Heart left ventricle (tissue), 16 donors: ENCODE data around the gene LPAR4. TPM values are rescaled to one million over a fixed set of nuclear protein-coding genes. Genes with fewer than 3 reads are reported as not detected.

Source experiments
- ATAC-seq, 4 donors: fragments of 200-7000 bp; cut with Tn5 transposase; one replicate each; pipeline ENCODE4 v1.9.1; 2020 to 2022; ENCODE audit warnings: moderate library complexity in 4 of 4, mild to moderate bottlenecking in 3 of 4, moderate number of reproducible peaks in 1 of 4
- DNase-seq, 5 donors: peaks; one replicate each; pipeline ENCODE4 v3.0.0-alpha.2; 2020
- H3K27ac ChIP-seq, 12 donors: fragments of 200-600 bp; sonication (generic) in 4 of 12; one replicate each; pipeline versions ENCODE4 v1.5.0 to v1.8.0; 2016 to 2022; ENCODE audit warnings: mild to moderate bottlenecking in 2 of 12
- H3K27me3 ChIP-seq, 9 donors: fragments of 200-600 bp; sonication (generic) in 2 of 9; one replicate each; pipeline versions ENCODE4 v1.5.1 to v1.8.0; 2016 to 2022; ENCODE audit warnings: mild to moderate bottlenecking in 3 of 9
- H3K36me3 ChIP-seq, 9 donors: fragments of 200-600 bp; sonication (generic) in 2 of 9; one replicate each; pipeline versions ENCODE4 v1.5.0 to v1.8.0; 2018 to 2022; ENCODE audit warnings: mild to moderate bottlenecking in 2 of 9
- H3K4me1 ChIP-seq, 12 donors: fragments of 200-600 bp; sonication (generic) in 4 of 12; one replicate each; pipeline versions ENCODE4 v1.5.0 to v1.8.0; 2016 to 2022; ENCODE audit warnings: mild to moderate bottlenecking in 3 of 12
- H3K4me3 ChIP-seq, 12 donors: fragments of 200-600 bp; sonication (generic) in 4 of 12; one replicate each; pipeline versions ENCODE4 v1.5.0 to v1.8.0; 2017 to 2022; ENCODE audit warnings: mild to moderate bottlenecking in 9 of 12, moderate library complexity in 4 of 12
- H3K9me3 ChIP-seq, 12 donors: fragments of 200-600 bp; sonication (generic) in 4 of 12; one replicate each; pipeline versions ENCODE4 v1.5.0 to v1.8.0; 2016 to 2022; ENCODE audit warnings: mild to moderate bottlenecking in 1 of 12
- CTCF ChIP-seq, 12 donors: fragments of 200-600 bp; sonication (generic) in 4 of 12; IDR thresholded peaks; one replicate each; pipeline versions ENCODE4 v1.5.0 to v1.8.0; 2018 to 2022; ENCODE audit warnings: antibody characterized with exemption in 12 of 12, mild to moderate bottlenecking in 5 of 12
- POLR2A ChIP-seq, 2 donors: fragments of 450-650 bp; IDR thresholded peaks; one replicate each; pipeline ENCODE4 v1.6.1; 2017; ENCODE audit warnings: antibody characterized with exemption in 2 of 2, mild to moderate bottlenecking in 2 of 2, moderate library complexity in 2 of 2
- WGBS, 4 donors: extraction: QIAGEN DNeasy Blood & Tissue Kit in 2 of 4; methylation state at CpG; one replicate each; pipeline versions ENCODE4 v1.1.5 to v1.1.7; 2013 to 2018; 5-methylcytosine and 5-hydroxymethylcytosine counted together
- intact Hi-C, 10 donors: fragments of 100-400 bp; cut with DNase I; formaldehyde crosslinking; loops; one replicate each; pipeline versions ENCODE4 v1.11.1 to v1.14.2; 2022
- polyA plus RNA-seq, 2 donors: library from polyadenylated mRNA; stranded (reverse); fragments of 200-250 nt; gene quantifications; one replicate each; pipeline ENCODE4 v1.2.3, GENCODE V29; 2013
- total RNA-seq, 9 donors: library from RNA; depleted of rRNA in 2 of 9; stranded (reverse); fragments of >200 nt in 2 of 9; fragmentation: NEBNext Ultra II Directional in 3 of 9; extraction: Animal tissue kit (Norgen Biotek cat#: 25700) in 3 of 9; gene quantifications; one replicate each; pipeline versions ENCODE4 v1.1.0 to v1.2.4, GENCODE V29; 2016 to 2023
- donor health status: ischemic (EF 13 %, LVEDD 7.1; RV severe dilation, severe dysfunction).
- donor health status: healthy with polysubstance abuse.
- donor health status: DM: no; HTN: yes; CAD: no.
- donor health status: DM: no; HTN: no; CAD: no.
- donor health status: ischemic (EF 25% LVEDD 6.9; RV normal size, moderate dysfunction).
- donor health status: ischemic (EF 25% LVEDD 5.7; RV mildly dilated, moderate dysfunction).
- donor health status: healthy.
- donor health status: DM: yes; HTN: yes; CAD: no.
- donor health status: ischemic (EF 35%, LVEDD 5.7; RV mildly dilated, moderate dysfunction).
- donor health status: nonischemic (EF 11% LVEDD 7.7; RV severe dilation, severe dysfunction).
- donor health status: DM: yes; HTN: yes; CAD: no.
- donor health status: PGD.
- donor health status: ischemic (EF 29% LVEDD 5.4; RV normal size, mild dysfunction).
- donor health status: nonischemic (EF 23%, LVEDD 6.1; RV moderate dilation, normal function).

Gene LPAR4
- total and polyA plus RNA-seq, 11 donors = 0.16 to 0.52 (median 0.23) TPM; not detected in 4

- Histone ChIP-seq H3K4me1 (no peaks in the 10 kb centered on the region), H3K27me3 (no peaks in the 10 kb centered on the region), H3K36me3 (no peaks in the 10 kb centered on the region), H3K4me3 (no peak overlapping the region), H3K9me3 (no peaks in the 10 kb centered on the region), H3K27ac (no peak overlapping the region)
- DNase-seq = no peak
- TF ChIP-seq CTCF (IDR thresholded peaks at IDR 0.05) (no peak), POLR2A (IDR thresholded peaks at IDR 0.05) (no peak)
- intact Hi-C loops = no loop called here
- 28 to 62% (median 50%) methylated on average over 2 of the region's 2 CpGs for WGBS, 4 donors
- ATAC-seq = no peak
Observed at GRCh38 chrX:78769101-78769755, 21.7 kb downstream of the LPAR4 start.

GRCh38 chrX:78769946-78770345, 22.4 kb downstream of the LPAR4 start:
- Histone ChIP-seq H3K9me3 (no peaks in the 10 kb centered on the region), H3K4me3 (no peak overlapping the region), H3K36me3 (no peaks in the 10 kb centered on the region), H3K4me1 (no peaks in the 10 kb centered on the region), H3K27ac (no peak overlapping the region), H3K27me3 (no peaks in the 10 kb centered on the region)
- no peak for TF ChIP-seq POLR2A (IDR thresholded peaks at IDR 0.05)
- no peak for TF ChIP-seq CTCF (IDR thresholded peaks at IDR 0.05)
- DNase-seq = no peak
- no peak for ATAC-seq
- intact Hi-C loops = no loop called here

GRCh38 chrX:78796916-78797315, 49.4 kb downstream of the LPAR4 start:
- WGBS, 4 donors = 31 to 82% (median 78%) methylated on average over 1 of the region's 1 CpG
- H3K36me3 ChIP-seq = no peaks in the 10 kb centered on the region
- intact Hi-C loops = no loop called here
- no peak overlapping the region for H3K4me3 ChIP-seq
- H3K4me1 ChIP-seq = no peaks in the 10 kb centered on the region
- H3K9me3 ChIP-seq = peaks cover 0 to 8% (median 0%) of the 10 kb centered on the region in 12 donors
- TF ChIP-seq POLR2A (IDR thresholded peaks at IDR 0.05) = no peak
- no peak for TF ChIP-seq CTCF (IDR thresholded peaks at IDR 0.05)
- DNase-seq = no peak
- no peaks in the 10 kb centered on the region for H3K27me3 ChIP-seq
- no peak for ATAC-seq
- H3K27ac ChIP-seq = no peak overlapping the region

- intact Hi-C loops = no loop called here
- H3K9me3 ChIP-seq = peaks cover 0 to 8% (median 0%) of the 10 kb centered on the region in 12 donors
- no peaks in the 10 kb centered on the region for H3K27me3 ChIP-seq
- no peaks in the 10 kb centered on the region for H3K4me1 ChIP-seq
- 48 to 73% (median 62%) methylated on average over 2 of the region's 2 CpGs for WGBS, 4 donors
- H3K27ac ChIP-seq = no peak overlapping the region
- H3K4me3 ChIP-seq = no peak overlapping the region
- ATAC-seq (no peak), DNase-seq (no peak)
- no peaks in the 10 kb centered on the region for H3K36me3 ChIP-seq
- TF ChIP-seq CTCF (IDR thresholded peaks at IDR 0.05) (no peak), POLR2A (IDR thresholded peaks at IDR 0.05) (no peak)
Observed at GRCh38 chrX:78800114-78800513, 52.6 kb downstream of the LPAR4 start.
